ENCODE measurements around the gene IFT20.

DNA sequence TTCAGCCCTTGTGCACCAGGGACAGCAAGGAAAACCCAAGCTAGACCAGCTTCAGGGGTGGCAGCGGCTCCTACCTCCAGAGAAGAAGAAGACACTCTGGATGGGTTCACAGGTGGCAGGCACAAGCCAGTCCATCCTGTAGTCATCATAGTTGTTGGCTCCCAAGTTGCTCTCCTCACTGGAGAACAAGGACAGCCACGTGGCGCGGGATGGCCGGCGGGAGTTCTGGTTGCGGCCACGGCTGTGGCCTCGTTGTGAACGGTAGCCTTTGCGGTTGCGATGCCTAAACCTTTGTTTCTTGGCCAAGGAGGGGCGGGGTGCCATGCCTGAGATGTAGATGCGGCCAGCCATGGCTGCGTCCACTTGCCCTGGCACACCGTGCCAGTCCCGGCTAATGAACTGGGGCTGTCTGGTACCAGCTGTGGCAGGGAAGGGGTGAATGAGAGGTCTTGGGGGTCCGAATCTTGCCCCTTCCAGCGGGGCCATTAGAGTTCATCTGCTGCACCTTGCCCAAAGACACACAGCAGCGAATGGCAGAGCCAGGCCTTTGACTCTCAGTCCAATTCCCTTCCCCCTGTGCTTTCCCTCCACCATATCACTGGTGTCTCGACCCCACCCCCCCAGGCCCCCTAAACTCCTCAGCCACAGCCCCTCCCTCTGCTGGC lies 32.5 kb upstream of the IFT20 start:
- TF ChIP-seq CTCF (IDR thresholded peaks at IDR 0.05 in 4 of 5, conservative IDR thresholded peaks at IDR 0.05 in 1 of 5) (no peak), POLR2A (IDR thresholded peaks at IDR 0.05) (no peak)

Measured in gastrocnemius medialis (tissue), 4 donors.